Activated naive CD4-positive, alpha-beta T cell treated with anti-CD3 and anti-CD28 coated beads, Interleukin-2, amount 50 U/mL, for 72 hours (primary cell): ENCODE data around the gene SELPLG. TPM values are rescaled to one million over a fixed set of nuclear protein-coding genes. Genes with fewer than 3 reads are reported as not detected.

Experiments
- ATAC-seq, 2 donors: fragments of 150-1000 bp; cut with Tn5 transposase; 2 replicates each; pipeline ENCODE4 v1.10.0; 2021; ENCODE audit warnings: mild to moderate bottlenecking in 2 of 2, moderate library complexity in 2 of 2
- DNase-seq, 2 donors: peaks; one replicate each; pipeline ENCODE4 v3.0.0; 2021 to 2022; ENCODE audit warnings: low spot score in 2 of 2
- H3K27ac Mint-ChIP-seq, 2 donors: one replicate each; pipeline ENCODE4 v1.8.0; 2022; ENCODE audit warnings: mild to moderate bottlenecking in 2 of 2, mixed read lengths in 2 of 2
- H3K36me3 Mint-ChIP-seq, 2 donors: one replicate each; pipeline ENCODE4 v1.8.0; 2022; ENCODE audit warnings: mixed read lengths in 2 of 2
- H3K9me3 Mint-ChIP-seq, 2 donors: one replicate each; pipeline ENCODE4 v1.8.0; 2022; ENCODE audit warnings: mixed read lengths in 2 of 2
- total RNA-seq, 2 donors: library from RNA; stranded (reverse); gene quantifications; one replicate each; pipeline ENCODE4 v1.2.3, GENCODE V29; 2022

The SELPLG gene
- total RNA-seq, 2 donors from 2014 or later: 30.0 to 35.9 TPM

- H3K36me3 Mint-ChIP-seq: peaks cover 5 to 19% of the 10 kb centered on the region in 2 donors
- DNase-seq: no peak
- H3K9me3 Mint-ChIP-seq: no peaks in the 10 kb centered on the region
- no peak for ATAC-seq
- no peak overlapping the region for H3K27ac Mint-ChIP-seq
Observed at GRCh38 chr12:108643941-108644810, 10.5 kb upstream of the SELPLG start.

- DNase-seq: no peak
- Mint-ChIP-seq H3K36me3 (peaks cover 5 to 19% of the 10 kb centered on the region in 2 donors), H3K27ac (no peak overlapping the region), H3K9me3 (no peaks in the 10 kb centered on the region)
- no peak for ATAC-seq
Observed at GRCh38 chr12:108642899-108643654, 9.4 kb upstream of the SELPLG start.

GRCh38 chr12:108642269-108642870 lies 8.7 kb upstream of the SELPLG start:
- DNase-seq (no peak), ATAC-seq (no peak)
- Mint-ChIP-seq H3K9me3 (no peaks in the 10 kb centered on the region), H3K27ac (no peak overlapping the region), H3K36me3 (peaks cover 5 to 19% of the 10 kb centered on the region in 2 donors)

- H3K9me3 Mint-ChIP-seq: no peaks in the 10 kb centered on the region
- ATAC-seq: no peak
- H3K27ac Mint-ChIP-seq: no peak overlapping the region
- DNase-seq: no peak
- peaks cover 5 to 19% of the 10 kb centered on the region in 2 donors for H3K36me3 Mint-ChIP-seq
Observed at GRCh38 chr12:108641446-108642268, 8.0 kb upstream of the SELPLG start.

GRCh38 chr12:108640802-108641445 lies 7.2 kb upstream of the SELPLG start:
- no peak for ATAC-seq
- peak overlapping the region in 1 of 2 donors; percentile 44 for H3K27ac Mint-ChIP-seq

GRCh38 chr12:108638997-108639822 lies 5.5 kb upstream of the SELPLG start:
- no peaks in the 10 kb centered on the region for H3K9me3 Mint-ChIP-seq
- no peak for ATAC-seq
- no peak for DNase-seq
- H3K27ac Mint-ChIP-seq: peak overlapping the region in 1 of 2 donors; percentile 66
- no peaks in the 10 kb centered on the region for H3K36me3 Mint-ChIP-seq

More at GRCh38 chr12:108640802-108641445, 7.2 kb upstream of the SELPLG start:
- Mint-ChIP-seq H3K9me3 (no peaks in the 10 kb centered on the region), H3K36me3 (peaks cover 5 to 12% of the 10 kb centered on the region in 2 donors)
- DNase-seq: no peak

GRCh38 chr12:108638141-108638827 lies 4.6 kb upstream of the SELPLG start:
- DNase-seq: no peak
- no peak for ATAC-seq
- peaks cover 3 to 8% of the 10 kb centered on the region in 2 donors for H3K36me3 Mint-ChIP-seq
- no peaks in the 10 kb centered on the region for H3K9me3 Mint-ChIP-seq
- no peak overlapping the region for H3K27ac Mint-ChIP-seq

GRCh38 chr12:108637222-108637971 lies 3.7 kb upstream of the SELPLG start:
- Mint-ChIP-seq H3K36me3 (peaks cover 9 to 12% of the 10 kb centered on the region in 2 donors), H3K27ac (no peak overlapping the region), H3K9me3 (no peaks in the 10 kb centered on the region)
- no peak for ATAC-seq
- no peak for DNase-seq

- ATAC-seq (no peak), DNase-seq (no peak)
- Mint-ChIP-seq H3K36me3 (peaks cover 17 to 21% of the 10 kb centered on the region in 2 donors), H3K27ac (peak overlapping the region in 1 of 2 donors; percentile 91), H3K9me3 (no peaks in the 10 kb centered on the region)
Observed at GRCh38 chr12:108635997-108636808, 2.5 kb upstream of the SELPLG start.

- DNase-seq (peak in 1 of 2 donors; percentile 55), ATAC-seq (peak; percentile 25 to 50)
- H3K36me3 Mint-ChIP-seq: peaks cover 18 to 21% of the 10 kb centered on the region in 2 donors
- H3K9me3 Mint-ChIP-seq: peaks cover 0 to 3% of the 10 kb centered on the region in 2 donors
- H3K27ac Mint-ChIP-seq: peak overlapping the region; percentile 91 to 98
Observed at GRCh38 chr12:108635201-108635996, 1.7 kb upstream of the SELPLG start.

- ATAC-seq (peak; percentile 8 to 36), DNase-seq (peak in 1 of 2 donors; percentile 74)
- Mint-ChIP-seq H3K36me3 (peaks cover 23 to 26% of the 10 kb centered on the region in 2 donors), H3K9me3 (peaks cover 0 to 3% of the 10 kb centered on the region in 2 donors), H3K27ac (peak overlapping the region; percentile 91 to 98)
Observed at GRCh38 chr12:108634341-108634751, 652 bp upstream of the SELPLG start.

GRCh38 chr12:108633081-108633533 lies 587 bp downstream of the SELPLG start:
- Mint-ChIP-seq H3K27ac (peak overlapping the region; percentile 91 to 98), H3K9me3 (peaks cover 0 to 3% of the 10 kb centered on the region in 2 donors), H3K36me3 (peaks cover 30 to 35% of the 10 kb centered on the region in 2 donors)
- DNase-seq: peak in 1 of 2 donors; percentile 50
- no peak for ATAC-seq
